SU-DHL-6 (cell line): ENCODE data around the gene SMCHD1.

Experiments used
- H2AFZ ChIP-seq: fragments of 200-600 bp; sonication (generic); 2 replicates; pipeline ENCODE4 v1.6.1; 2014; ENCODE audit warnings: low read depth, mild to moderate bottlenecking, moderate library complexity, mixed read lengths, antibody characterized with exemption, low read length; ENCODE audit not compliant: severe bottlenecking
- H3F3A ChIP-seq: fragments of 200-600 bp; shearing (Covaris generic); 2 replicates; pipeline ENCODE4 v1.6.0; 2016; ENCODE audit warnings: antibody characterized with exemption, mild to moderate bottlenecking; ENCODE audit not compliant: insufficient read depth
- H3K27ac ChIP-seq: fragments of 200-600 bp; sonication (generic); 2 replicates; pipeline ENCODE4 v1.5.1; 2016; ENCODE audit warnings: low read depth, mild to moderate bottlenecking, low read length, moderate library complexity, mixed read lengths
- H3K27me3 ChIP-seq: fragments of 200-600 bp; sonication (generic), shearing (Covaris generic); 2 replicates; pipeline ENCODE4 v1.6.0; 2014; ENCODE audit warnings: mild to moderate bottlenecking, low read length
- H3K36me3 ChIP-seq: fragments of 200-600 bp; sonication (generic); 2 replicates; pipeline ENCODE4 v1.6.1; 2014; ENCODE audit warnings: mild to moderate bottlenecking, low read length, mixed read lengths
- H3K4me2 ChIP-seq: fragments of 300-600, 200-600 bp; shearing (Covaris generic), sonication (generic); 2 replicates; pipeline ENCODE4 v1.6.0; 2014; ENCODE audit warnings: low read length, low read depth, mild to moderate bottlenecking; ENCODE audit not compliant: poor library complexity, severe bottlenecking
- H3K4me3 ChIP-seq: fragments of 200-600 bp; sonication (generic); 2 replicates; pipeline ENCODE4 v1.5.1; 2014; ENCODE audit warnings: antibody characterized with exemption, low read length, mild to moderate bottlenecking, mixed read lengths; ENCODE audit not compliant: insufficient read depth, poor library complexity, severe bottlenecking
- H3K79me2 ChIP-seq: fragments of 200-600 bp; sonication (generic); 2 replicates; pipeline ENCODE4 v1.6.1; 2014; ENCODE audit warnings: mild to moderate bottlenecking, low read length, moderate library complexity; ENCODE audit not compliant: insufficient read depth
- H3K9ac ChIP-seq: fragments of 200-600 bp; sonication (generic); 2 replicates; pipeline ENCODE4 v1.7.0; 2014; ENCODE audit warnings: mild to moderate bottlenecking, low read length
- H3K9me2 ChIP-seq: fragments of 200-600 bp; sonication (generic); replicated peaks from 2 replicates; pipeline ENCODE4 v1.6.1; 2014; ENCODE audit warnings: low read length; ENCODE audit not compliant: insufficient read depth
- H3K9me3 ChIP-seq: fragments of 200-600 bp; sonication (generic); 2 replicates; pipeline ENCODE4 v1.6.1; 2014; ENCODE audit warnings: low read length, mixed read lengths; ENCODE audit not compliant: insufficient read depth
- H4K20me1 ChIP-seq: fragments of 200-600 bp; sonication (generic); 2 replicates; pipeline ENCODE4 v1.6.1; 2014; ENCODE audit warnings: low read depth, mild to moderate bottlenecking, antibody characterized with exemption, low read length, moderate library complexity, mixed read lengths
- CTCF ChIP-seq: fragments of 200-600 bp; sonication (generic); IDR thresholded peaks from one replicate; pipeline ENCODE4 v1.5.1; 2017; ENCODE audit warnings: antibody characterized with exemption, mild to moderate bottlenecking, low read length, moderate library complexity; ENCODE audit not compliant: insufficient read depth, poor library complexity, severe bottlenecking
- EZH2phosphoT487 ChIP-seq: fragments of 200-600 bp; sonication (generic), shearing (Covaris generic); conservative IDR thresholded peaks from 2 replicates; pipeline ENCODE4 v1.6.1; 2018; ENCODE audit warnings: mild to moderate bottlenecking, antibody characterized with exemption, low read length, moderate library complexity, mixed read lengths

The SMCHD1 gene

DNA sequence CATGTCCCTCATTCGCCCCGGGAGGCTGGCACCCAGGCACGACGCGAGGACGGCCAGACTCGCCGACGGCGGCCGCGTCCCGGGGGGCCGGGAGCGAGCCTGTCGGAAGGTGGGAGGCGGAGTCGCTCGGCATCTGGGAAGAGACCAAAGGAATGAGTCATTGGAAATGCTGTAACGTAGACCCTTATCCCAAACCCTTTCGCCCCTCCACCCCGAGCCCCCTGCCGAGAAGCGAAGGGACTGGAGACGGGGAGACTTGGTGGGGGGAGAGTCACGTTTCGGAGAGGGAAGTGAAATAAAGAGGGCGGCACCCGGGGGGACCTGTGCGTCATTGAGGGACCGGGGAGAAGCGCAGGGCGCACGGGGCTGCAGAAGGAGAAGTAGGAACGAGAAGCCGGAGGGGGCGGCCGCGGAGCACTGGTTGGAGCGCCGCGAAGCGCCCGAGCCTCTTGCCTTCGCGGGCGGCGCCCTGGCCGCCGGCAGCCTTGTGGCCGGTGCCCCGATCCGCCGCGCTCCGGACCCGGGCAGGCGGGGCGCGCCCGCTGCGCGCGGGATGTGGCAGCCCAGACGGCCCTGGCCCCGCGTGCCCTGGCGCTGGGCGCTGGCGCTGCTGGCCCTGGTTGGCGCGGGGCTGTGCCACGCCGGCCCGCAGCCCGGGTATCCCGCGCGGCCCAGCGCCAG lies 191.2 kb downstream of the SMCHD1 start, which contains the start of gene EMILIN2:
EMILIN2 (plus strand) TSS at position 371 of the 681 bp plus-strand sequence; CDS start at position 554, 183 bp downstream.
- H3K27ac ChIP-seq: no peak within 1 kb of the TSS
- peak within 1 kb of the TSS; percentile 27 for H3K4me2 ChIP-seq
- H3K36me3 ChIP-seq: no peaks in the 10 kb centered on the region
- no peaks in the 10 kb centered on the region for H4K20me1 ChIP-seq
- H3K4me3 ChIP-seq: no peak within 1 kb of the TSS
- no peak within 1 kb of the TSS for H3K9ac ChIP-seq
- no peak within 1 kb of the TSS for H2AFZ ChIP-seq
- H3F3A ChIP-seq: no peaks in the 10 kb centered on the region
- H3K27me3 ChIP-seq: no peaks in the 10 kb centered on the region
- no peaks in the 10 kb centered on the region for H3K79me2 ChIP-seq
- no peaks in the 10 kb centered on the region for H3K9me3 ChIP-seq
- H3K9me2 ChIP-seq: no peaks in the 10 kb centered on the region
- no peak for TF ChIP-seq CTCF

DNA sequence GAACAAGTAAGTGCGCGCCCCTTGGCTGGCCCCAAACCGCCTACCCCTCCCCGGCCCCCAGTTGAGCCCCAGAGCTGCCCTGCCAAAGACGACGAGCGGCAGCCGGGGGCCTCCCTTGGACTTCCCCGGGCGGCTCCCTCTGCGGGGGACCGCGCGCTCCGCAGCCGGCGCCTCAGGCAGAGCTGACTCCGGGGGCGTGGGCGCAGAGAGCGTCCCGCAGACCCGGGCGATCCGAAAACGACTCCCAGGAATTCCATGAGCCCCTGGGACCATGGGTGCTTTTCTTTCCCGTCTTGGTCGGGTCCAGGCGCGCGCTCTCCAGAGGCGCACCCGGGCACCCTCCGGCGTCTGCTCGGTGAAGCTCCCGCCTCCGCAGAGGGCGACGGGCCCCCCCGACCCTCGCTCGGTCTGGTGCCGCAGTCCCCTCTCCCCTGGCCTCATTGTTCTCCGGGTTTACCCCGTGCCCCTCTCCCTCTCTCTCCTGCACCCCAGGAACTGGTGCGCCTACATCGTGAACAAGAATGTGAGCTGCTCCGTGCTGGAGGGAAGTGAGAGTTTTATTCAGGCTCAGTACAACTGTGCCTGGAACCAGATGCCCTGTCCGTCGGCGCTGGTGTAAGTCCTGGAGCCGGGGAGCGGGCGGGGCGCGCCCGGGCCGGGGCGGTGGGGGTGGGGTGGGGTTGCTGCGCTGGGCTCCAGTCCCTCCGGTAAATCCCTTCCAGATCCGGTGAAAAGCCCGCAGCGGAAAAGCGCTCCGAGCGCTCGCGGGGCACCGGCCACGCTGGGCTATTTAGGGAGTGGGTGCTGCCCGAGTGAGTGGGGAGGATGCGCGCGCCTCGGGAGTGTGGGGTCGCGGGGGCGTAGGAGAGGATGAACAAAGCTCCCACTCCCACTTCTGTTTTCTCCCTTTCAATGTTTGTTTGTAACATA lies 192.1 kb downstream of the SMCHD1 start:
- no peaks in the 10 kb centered on the region for H3K36me3 ChIP-seq
- H3K4me3 ChIP-seq: no peak overlapping the region
- H3K9me3 ChIP-seq: no peaks in the 10 kb centered on the region
- no peaks in the 10 kb centered on the region for H3K79me2 ChIP-seq
- TF ChIP-seq CTCF: no peak
- TF ChIP-seq EZH2phosphoT487: no peak
- H3K27ac ChIP-seq: no peak overlapping the region
- no peak overlapping the region for H3K4me2 ChIP-seq
- no peaks in the 10 kb centered on the region for H3K9me2 ChIP-seq
- H3K27me3 ChIP-seq: no peaks in the 10 kb centered on the region
- no peaks in the 10 kb centered on the region for H4K20me1 ChIP-seq
- H2AFZ ChIP-seq: no peak overlapping the region
- H3F3A ChIP-seq: no peaks in the 10 kb centered on the region
- no peak overlapping the region for H3K9ac ChIP-seq

DNA sequence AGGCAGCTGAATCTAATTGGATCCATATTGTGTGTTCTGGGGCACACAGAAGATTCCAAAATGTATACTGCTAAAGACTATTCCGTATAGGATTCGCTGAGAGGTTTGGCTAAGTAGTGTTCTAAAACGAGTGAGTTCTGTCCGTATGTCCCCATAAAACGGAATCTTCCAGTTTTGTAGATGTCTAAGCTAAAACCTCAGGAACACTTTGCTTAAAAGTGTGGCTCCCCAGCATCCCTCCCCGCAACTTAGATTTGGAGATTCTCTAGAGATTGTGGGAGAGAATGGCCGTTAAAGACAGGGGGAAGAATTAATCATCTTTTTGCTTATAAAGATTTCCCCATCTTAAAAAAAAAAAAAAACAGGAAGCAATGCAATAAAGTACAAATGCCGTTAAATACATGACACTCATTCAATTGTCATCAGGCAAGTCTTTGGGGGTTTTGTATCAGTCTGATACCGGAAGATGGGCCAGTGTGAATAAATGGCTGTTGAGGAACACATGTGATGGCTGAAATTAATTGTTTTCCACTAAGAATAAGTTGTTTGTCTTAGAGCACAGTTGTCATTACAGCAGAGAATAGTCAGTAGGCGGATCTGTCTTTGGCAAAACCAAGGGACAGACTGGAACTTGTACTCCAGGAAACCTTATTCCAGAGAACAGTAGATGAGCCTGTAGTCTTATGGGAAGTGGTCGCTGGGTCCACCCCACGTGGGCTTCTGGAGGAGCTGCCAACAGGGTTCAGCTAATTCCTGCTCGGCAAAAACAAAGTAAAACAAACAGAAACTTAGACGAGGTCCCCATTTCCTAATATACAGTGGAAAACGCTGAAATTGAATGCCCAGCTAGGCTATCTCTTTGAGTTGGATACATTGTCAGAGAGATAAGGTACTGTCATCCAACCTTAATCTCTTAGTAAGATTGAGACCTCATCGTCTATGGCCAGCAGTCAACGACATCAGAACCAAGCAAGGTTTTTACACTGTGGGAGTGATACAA lies 193.0 kb downstream of the SMCHD1 start:
- no peaks in the 10 kb centered on the region for H4K20me1 ChIP-seq

More for the DNA sequence above, 193.0 kb downstream of the SMCHD1 start:
- Histone ChIP-seq H3K36me3 (no peaks in the 10 kb centered on the region), H2AFZ (no peak overlapping the region), H3K9ac (no peak overlapping the region), H3K27ac (no peak overlapping the region), H3K9me3 (no peaks in the 10 kb centered on the region), H3K27me3 (no peaks in the 10 kb centered on the region), H3K79me2 (no peaks in the 10 kb centered on the region), H3F3A (no peaks in the 10 kb centered on the region), H3K4me2 (no peak overlapping the region), H3K4me3 (no peak overlapping the region), H3K9me2 (no peaks in the 10 kb centered on the region)
- no peak for TF ChIP-seq EZH2phosphoT487
- no peak for TF ChIP-seq CTCF
